ENCODE measurements around the gene IGFBP3.
"Not testable (repeated sequence)": the region's sequence is repeated elsewhere in the genome, so short reads cannot be mapped to it uniquely, and the experiment has no call there.

DNA sequence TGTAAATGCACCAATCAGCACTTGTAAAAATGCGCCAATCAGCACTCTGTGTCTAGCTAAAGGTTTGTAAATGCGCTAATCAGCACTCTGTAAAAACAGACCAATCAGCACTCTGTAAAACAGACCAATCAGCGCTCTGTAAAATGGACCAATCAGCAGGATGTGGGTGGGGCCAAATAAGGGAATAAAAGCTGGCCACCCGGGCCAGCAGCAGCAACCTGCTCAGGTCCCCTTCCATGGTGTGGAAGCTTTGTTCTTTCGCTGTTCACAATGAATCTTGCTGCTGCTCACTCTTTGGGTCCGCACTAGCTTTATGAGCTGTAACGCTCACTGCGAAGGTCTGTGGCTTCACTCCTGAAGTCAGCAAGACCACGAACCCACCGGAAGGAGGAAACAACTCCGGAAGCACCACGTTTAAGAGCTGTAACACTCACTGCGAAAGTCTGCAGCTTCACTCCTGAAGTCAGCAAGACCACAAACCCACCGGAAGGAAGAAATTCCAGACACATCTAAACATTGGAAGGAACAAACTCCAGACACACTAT, 19.2 kb upstream of the IGFBP3 start:
- TF ChIP-seq HIVEP1 (CRISPR knock-in tag; IDR thresholded peaks at IDR 0.05); MXI1 (IDR thresholded peaks at IDR 0.05; ENCODE audit: borderline replicate concordance, low read depth, low read length); STAG1 (CRISPR knock-in tag; IDR thresholded peaks at IDR 0.05); BRCA1 (CRISPR knock-in tag; IDR thresholded peaks at IDR 0.05); RXRA (CRISPR knock-in tag; IDR thresholded peaks at IDR 0.05); RFX5 (IDR thresholded peaks at IDR 0.05; ENCODE audit: low read depth, low read length); ZSCAN29 (CRISPR knock-in tag; conservative IDR thresholded peaks at IDR 0.05); SIN3A (IDR thresholded peaks at IDR 0.05; ENCODE audit: borderline replicate concordance, low read depth, low read length); ZNF24 (IDR thresholded peaks at IDR 0.05); ARNT2 (CRISPR knock-in tag; IDR thresholded peaks at IDR 0.05; ENCODE audit: low read depth); FOSL2 (CRISPR knock-in tag; IDR thresholded peaks at IDR 0.05); REXO4 (CRISPR knock-in tag; IDR thresholded peaks at IDR 0.05; ENCODE audit: borderline replicate concordance); ZNF558 (CRISPR knock-in tag; IDR thresholded peaks at IDR 0.05; ENCODE audit: borderline replicate concordance); TAF1 (CRISPR knock-in tag; IDR thresholded peaks at IDR 0.05): not testable (repeated sequence)

Measured in HepG2 (cell line).